SW480 (cell line): Measurements from ENCODE around the gene ADAT1.
A peak's percentile ranks its signal among the peaks of the same experiment; 100 is the strongest.

Experiments used
- DNase-seq: peaks from one replicate; pipeline ENCODE4 v3.0.0-alpha.2; 2016; ENCODE audit warnings: low spot score

Gene ADAT1

GRCh38 chr16:75622761-75623605 is at the start of gene ADAT1:
Gene ADAT1, minus strand, starts transcription at chr16:75623281. Its CDS starts 2,482 bp downstream, at chr16:75620799.
- peak; percentile 92 for DNase-seq

- no peak for DNase-seq
These were observed 44.4 kb upstream of the ADAT1 start for GRCh38 chr16:75667503-75667902.

GRCh38 chr16:75660726-75661302 is 37.7 kb upstream of the ADAT1 start:
- no peak for DNase-seq

DNA sequence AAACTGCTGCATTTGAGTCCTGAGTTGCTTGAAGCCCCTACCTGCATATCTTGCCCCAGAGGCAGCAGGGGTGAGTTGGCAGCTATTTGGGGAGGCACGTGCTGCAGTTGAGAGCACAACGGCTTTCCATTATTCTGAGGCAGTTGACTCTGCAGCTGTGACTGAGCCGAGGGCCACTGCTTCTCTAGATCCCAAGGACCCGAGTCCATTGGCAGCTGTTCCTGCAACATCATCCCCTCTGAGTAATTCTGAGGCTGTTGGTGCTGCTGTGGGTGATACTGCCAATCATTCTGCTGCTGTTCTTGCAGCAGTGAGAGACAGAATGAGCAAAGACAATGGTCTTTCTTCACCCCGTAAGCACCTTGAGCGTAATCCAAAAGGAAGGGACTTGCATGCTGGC is 37.2 kb upstream of the ADAT1 start:
- no peak for DNase-seq

DNA sequence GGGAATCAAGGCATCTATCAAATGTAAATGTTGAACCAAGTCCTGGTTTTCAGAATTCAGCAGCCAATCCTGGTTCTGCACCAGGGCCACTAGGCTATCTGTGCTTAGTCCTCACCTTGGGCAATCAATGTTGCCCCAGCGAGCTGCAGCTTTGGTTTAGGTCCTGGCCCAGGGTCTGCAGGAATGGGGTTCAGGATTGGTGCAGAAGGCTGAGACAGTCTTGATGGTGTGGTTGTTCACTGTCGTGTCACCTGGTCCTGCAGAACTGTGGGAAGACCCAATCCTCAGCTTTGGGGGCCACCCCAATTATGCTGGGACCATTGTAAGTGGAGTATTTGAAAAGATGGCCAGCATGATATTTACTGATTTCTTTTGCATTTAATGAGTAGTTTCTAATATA is 35.1 kb upstream of the ADAT1 start:
- DNase-seq, result no peak

GRCh38 chr16:75653922-75654321 is 30.8 kb upstream of the ADAT1 start:
- DNase-seq, result no peak

DNA sequence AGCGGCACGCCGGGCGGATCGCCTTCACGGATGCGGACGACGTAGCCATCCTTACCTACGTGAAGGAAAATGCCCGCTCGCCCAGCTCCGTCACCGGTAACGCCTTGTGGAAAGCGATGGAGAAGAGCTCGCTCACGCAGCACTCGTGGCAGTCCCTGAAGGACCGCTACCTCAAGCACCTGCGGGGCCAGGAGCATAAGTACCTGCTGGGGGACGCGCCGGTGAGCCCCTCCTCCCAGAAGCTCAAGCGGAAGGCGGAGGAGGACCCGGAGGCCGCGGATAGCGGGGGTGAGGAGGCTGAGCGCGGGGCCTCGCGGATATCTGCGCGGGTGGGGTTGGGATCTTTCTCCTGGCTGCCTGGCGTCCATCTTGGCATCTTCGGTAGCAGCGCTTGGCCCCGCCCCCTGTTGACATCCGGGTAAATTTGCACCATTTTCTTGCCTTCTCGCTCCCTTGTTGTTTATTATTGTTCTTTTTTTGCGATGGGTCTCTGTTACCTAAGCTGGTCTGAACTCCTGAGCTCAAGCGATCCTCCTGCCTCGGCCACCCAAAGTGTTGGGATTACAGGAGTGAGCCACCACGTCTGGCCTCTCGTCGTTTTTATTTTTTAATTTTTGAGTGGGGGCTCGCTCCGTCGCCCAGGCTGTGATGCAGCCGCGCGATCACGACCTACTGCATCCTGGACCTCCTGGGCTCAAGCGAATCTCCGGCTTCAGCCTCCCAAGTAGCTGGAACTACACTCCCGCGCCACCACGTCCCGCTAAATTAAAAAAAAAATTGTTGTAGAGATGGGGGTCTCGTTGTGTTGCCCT is 25.4 kb upstream of the ADAT1 start:
- peak; percentile 72 for DNase-seq

DNA sequence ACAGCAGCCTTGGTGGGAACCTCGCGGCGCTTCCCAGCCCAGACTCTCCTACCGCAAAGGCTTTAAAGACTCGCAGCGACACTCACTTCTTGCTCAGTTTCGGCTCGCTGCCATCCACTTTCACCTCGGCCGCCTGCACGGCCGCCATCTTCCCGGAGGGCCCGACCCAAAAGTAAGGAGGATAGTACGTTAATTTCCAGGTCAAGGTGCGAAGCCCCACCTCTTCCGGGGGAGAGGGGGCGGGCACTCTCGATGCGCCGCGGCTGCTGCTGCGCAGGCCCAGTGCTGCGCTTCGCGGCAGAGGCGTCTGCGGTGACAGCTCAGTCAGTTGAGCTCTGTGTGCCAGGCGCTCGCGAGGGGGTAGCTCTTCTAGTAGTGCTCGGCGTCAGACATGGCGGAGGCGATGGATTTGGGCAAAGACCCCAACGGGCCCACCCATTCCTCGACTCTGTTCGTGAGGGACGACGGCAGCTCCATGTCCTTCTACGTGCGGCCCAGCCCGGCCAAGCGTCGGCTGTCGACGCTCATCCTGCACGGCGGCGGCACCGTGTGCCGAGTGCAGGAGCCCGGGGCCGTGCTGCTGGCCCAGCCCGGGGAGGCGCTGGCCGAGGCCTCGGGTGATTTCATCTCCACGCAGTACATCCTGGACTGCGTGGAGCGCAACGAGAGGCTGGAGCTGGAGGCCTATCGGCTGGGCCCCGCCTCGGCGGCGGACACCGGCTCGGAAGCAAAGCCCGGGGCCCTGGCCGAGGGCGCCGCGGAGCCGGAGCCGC is 24.6 kb upstream of the ADAT1 start, which contains the start of the genes KARS1 and TERF2IP:
TSS of gene KARS1 (minus strand) at position 174 of the 773 bp plus-strand sequence. CDS start at position 148, 26 bp downstream.
TSS of gene TERF2IP (plus strand) at position 282 of the 773 bp plus-strand sequence. CDS start at position 392, 110 bp downstream.
- peak; percentile 93 for DNase-seq

DNA sequence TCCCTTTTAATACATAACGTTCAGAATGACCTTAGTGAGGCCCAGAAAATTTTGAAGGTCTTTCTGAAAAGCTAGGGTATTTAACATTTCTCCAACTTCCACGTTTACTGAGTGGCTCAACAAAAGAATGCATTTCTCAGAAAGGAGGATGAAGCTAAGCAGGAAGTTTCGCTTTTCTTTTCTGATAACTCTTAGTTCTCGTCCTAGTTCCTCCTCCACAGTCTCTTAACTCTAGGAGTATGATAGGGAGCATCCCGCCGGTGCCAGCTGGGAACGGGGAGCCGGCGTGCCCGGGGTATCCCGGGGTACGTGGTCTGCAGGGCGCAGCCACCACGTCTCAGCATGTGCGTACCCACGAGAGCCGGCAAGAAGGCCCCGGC is 24.0 kb upstream of the ADAT1 start:
- no peak for DNase-seq

GRCh38 chr16:75644240-75645012 is 21.3 kb upstream of the ADAT1 start:
- no peak for DNase-seq

DNA sequence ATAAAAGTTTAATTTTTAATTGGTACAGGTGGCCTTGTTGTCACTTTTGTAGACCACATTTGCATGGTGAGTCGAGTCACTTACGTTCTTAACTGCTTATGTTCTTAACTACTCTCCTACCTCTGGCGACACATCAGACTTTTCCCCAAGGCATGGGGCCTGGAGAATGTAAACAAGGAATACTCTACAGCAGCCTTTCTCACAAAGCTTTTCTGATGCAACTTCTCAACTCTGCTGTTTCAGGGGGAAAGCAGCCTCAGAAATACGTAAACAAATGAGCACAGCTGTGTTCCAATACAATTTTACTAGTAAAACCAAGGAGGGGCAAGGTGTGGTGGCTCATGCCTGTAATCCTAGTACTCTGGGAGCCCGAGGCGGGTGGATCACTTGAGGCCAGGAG is 17.5 kb upstream of the ADAT1 start:
- DNase-seq, result no peak

GRCh38 chr16:75635036-75635435 is 12.0 kb upstream of the ADAT1 start:
- DNase-seq, result no peak

- DNase-seq, result no peak
These were observed 9.8 kb upstream of the ADAT1 start for GRCh38 chr16:75632857-75633256.

DNA sequence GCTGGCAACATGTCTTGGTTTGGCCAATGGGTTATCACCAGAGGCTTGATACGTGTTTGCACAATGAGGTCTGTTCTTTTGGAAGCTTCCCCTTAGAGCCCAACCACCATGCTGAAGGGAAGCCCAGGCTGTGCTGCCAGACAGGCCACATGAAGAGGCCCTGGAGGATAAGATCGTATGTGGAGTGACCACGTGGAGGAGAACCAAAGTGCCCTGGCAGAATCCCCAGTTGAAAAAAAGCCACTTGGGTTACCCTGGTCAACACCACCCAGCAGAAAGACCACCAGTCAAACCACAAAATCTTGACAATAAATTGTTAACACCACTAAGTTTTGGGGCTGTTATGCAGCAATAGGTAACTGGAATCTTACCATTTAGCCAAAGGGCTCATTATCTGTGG is 7.0 kb upstream of the ADAT1 start:
- no peak for DNase-seq

DNA sequence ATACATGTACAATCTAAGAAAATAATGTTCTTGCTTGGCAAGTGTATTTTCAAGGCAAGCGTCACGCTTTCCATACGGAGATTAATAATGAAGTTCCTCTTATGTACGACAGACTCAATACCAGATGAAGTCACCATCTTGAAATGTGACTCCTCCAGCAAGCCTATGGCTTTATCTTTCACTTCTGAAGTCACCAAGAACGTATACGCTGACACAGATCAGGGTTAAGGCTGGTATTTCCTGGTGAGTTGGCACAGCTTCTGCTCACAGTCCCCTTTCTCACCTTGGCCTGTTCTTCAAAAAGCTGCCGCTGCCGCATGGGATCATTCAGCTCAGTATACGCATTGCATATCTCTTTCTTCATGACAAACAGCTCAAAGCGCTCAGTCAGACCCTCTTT is 6.1 kb upstream of the ADAT1 start:
- DNase-seq, result no peak

DNA sequence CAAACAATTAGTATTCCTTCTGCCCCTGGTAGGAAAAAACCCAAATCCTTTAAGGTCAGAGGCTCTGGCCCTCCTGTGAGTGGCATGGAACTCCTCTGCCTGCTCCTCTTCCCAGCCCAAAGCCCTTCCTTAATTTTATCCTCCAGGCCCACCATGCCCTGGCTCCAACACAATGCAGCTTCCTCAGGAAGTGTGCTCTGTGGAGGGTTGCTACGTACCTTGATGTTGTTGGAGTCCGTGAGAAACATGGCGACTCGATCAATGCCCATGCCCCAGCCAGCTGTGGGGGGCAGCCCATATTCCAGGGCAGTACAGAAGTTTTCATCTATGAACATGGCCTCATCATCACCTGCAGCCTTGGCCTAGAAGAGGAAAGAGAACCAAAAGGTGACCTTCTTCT is 5.3 kb upstream of the ADAT1 start:
- no peak for DNase-seq

DNA sequence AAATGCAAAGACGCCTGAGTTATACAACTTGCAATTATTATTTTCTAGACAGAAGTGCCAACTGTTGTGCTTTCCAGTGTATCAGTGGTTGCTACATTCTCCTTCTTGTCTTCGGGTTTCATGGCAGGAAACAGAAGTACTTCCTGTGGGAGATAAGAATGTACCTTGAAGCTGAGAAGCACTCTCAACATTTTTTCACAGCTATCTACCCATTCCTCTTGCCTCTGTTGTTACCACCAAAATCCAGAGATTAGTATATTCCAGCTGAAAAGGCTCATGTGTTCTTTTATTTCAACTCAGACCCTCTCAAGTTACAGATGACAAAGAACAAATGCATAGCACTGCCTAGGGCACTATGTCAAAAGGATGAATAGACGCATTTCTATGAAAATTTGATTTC is 4.8 kb upstream of the ADAT1 start:
- no peak for DNase-seq

DNA sequence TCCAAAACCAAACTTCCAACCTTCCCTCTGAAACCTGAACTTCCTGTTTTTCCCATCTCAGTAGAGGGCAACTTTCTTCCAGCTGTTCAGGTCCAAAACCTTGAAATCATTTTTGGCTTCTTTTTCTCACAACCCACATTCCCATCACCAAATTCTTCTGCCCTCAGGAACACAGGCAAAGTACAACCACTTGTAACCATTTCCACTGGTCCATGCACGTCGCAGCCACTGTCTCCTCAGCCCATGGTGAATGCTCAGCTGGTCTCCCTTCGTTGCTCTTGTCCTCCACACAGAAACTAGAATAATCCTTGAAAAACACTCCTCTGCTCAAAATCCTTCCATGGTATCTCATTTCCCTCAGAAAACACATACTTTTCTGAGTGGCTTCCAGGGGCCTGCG is 3.7 kb upstream of the ADAT1 start:
- no peak for DNase-seq

DNA sequence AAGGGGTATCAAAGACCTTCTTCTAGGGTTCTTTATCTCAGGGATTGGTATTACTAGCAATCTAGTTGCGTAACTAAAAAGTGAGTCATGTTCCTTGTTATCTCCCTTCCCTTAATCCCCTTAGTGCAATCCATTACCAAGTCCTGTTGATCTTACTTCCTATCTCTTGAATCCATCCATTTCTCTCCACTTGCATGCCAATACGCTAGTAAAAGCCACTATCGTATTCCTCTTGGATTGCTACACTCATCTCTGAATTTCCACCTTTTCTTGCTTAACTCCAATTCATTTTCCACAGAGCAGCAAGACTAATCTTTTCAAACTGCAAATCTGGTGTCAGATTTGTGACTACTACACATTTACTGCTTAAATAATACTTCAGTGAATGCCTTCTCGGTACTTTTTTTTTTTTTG is 1.8 kb upstream of the ADAT1 start:
- DNase-seq, result no peak

- DNase-seq, result peak; percentile 26
These were observed 2.0 kb downstream of the ADAT1 start for GRCh38 chr16:75621170-75621477.
